ENCODE results near the gene CD55. TPM values are rescaled to one million over a fixed set of nuclear protein-coding genes. Genes with fewer than 3 reads are reported as not detected.

Gene CD55
- total and polyA plus RNA-seq, 2 of the 8 experiments (the other 6 are each of a cell fraction or from before 2014, with no cell fraction given) = 20.1 to 22.8 TPM

DNA sequence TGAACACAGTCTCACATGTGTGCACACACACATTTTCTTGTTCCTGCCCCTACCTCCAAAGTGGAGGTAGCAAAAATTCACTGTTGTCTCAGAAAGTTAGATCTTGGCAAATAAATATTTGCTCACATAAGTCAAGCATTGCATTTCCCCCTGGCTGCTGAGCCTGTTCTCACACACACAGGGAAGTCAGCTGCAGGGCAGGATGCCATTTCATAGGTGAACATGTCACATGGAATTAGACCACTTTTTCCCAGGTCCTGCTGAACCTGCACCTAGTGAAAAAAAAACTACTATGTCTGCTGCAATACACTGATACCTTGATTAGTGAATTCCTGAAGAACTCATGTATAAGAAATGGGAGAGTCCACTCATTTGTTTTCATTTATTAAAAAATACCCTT is 5.3 kb upstream of the CD55 start (continued):
- TF ChIP-seq RNF2 (IDR thresholded peaks at IDR 0.05; ENCODE audit: borderline replicate concordance, low read depth, low read length, missing control alignments, poor library complexity, severe bottlenecking) (no peak), RFX5 (IDR thresholded peaks at IDR 0.05; ENCODE audit: borderline replicate concordance, low read depth, low read length) (no peak), CREB1 (IDR thresholded peaks at IDR 0.05) (no peak), SRF (IDR thresholded peaks at IDR 0.05; ENCODE audit: low read depth, low read length) (no peak), POU5F1 (IDR thresholded peaks at IDR 0.05; ENCODE audit: low read depth, low read length) (no peak), TCF12 (IDR thresholded peaks at IDR 0.05; ENCODE audit: low read depth, low read length) (no peak), EZH2 (IDR thresholded peaks at IDR 0.05; ENCODE audit: low read depth, low read length, severe bottlenecking) (no peak), YY1 (IDR thresholded peaks at IDR 0.05; ENCODE audit: low read depth, low read length) (no peak)
